PC-9 (cell line): ENCODE data around the gene CCDC15. TPM values are rescaled to one million over a fixed set of nuclear protein-coding genes. Genes with fewer than 3 reads are reported as not detected.

Experiments used
- BruUV-seq: library from RNA; stranded (reverse); fragments of 400-500 nt; replicated peaks from 2 replicates; lab custom pipeline; 2021; lab: Mats Ljungman, UMichigan
- CTCF ChIA-PET: fragments of 300-600 bp; sonication (Branson Sonifier 250); formaldehyde crosslinking; loops from one replicate; lab custom pipeline; 2022; ENCODE audit warnings: antibody characterized with exemption; lab: Charles Lee
- POLR2A ChIA-PET: fragments of 300-600 bp; sonication (Branson Sonifier 250); formaldehyde crosslinking; loops from one replicate; lab custom pipeline; 2022; ENCODE audit warnings: antibody characterized with exemption; ENCODE audit not compliant: unreplicated experiment; lab: Charles Lee
- DNase-seq, 2 experiments: peaks; one replicate each; pipeline versions ENCODE4 v3.0.0 to v3.0.0-alpha.2; 2015 to 2022; ENCODE audit warnings: mixed read lengths in 1 of 2
- H2AFZ ChIP-seq: fragments of 200-600 bp; sonication (generic); 2 replicates; pipeline ENCODE4 v1.8.1; 2017; ENCODE audit warnings: antibody characterized with exemption
- H3F3A ChIP-seq: fragments of 200-600 bp; sonication (generic); 2 replicates; pipeline ENCODE4 v1.8.1; 2017; ENCODE audit warnings: antibody characterized with exemption, mild to moderate bottlenecking, low read depth; ENCODE audit not compliant: insufficient read depth
- H3K27ac ChIP-seq: fragments of 200-600 bp; sonication (generic); 2 replicates; pipeline ENCODE4 v1.6.1; 2016; ENCODE audit warnings: mixed run types
- H3K27me3 ChIP-seq: fragments of 200-600 bp; sonication (generic); 2 replicates; pipeline ENCODE4 v1.6.1; 2016; ENCODE audit warnings: low read depth, mixed run types; ENCODE audit not compliant: insufficient read depth
- H3K36me3 ChIP-seq: fragments of 200-600 bp; sonication (generic); 2 replicates; pipeline ENCODE4 v1.6.1; 2016; ENCODE audit warnings: low read depth, mixed run types
- H3K4me1 ChIP-seq: fragments of 200-600 bp; sonication (generic); replicated peaks from 2 replicates; pipeline ENCODE4 v1.6.1; 2016; ENCODE audit warnings: mixed run types; ENCODE audit not compliant: insufficient read depth
- H3K4me2 ChIP-seq: fragments of 200-600 bp; sonication (generic); 2 replicates; pipeline ENCODE4 v1.6.1; 2017; ENCODE audit warnings: mixed run types
- H3K4me3 ChIP-seq: fragments of 200-600 bp; sonication (generic); 2 replicates; pipeline ENCODE4 v1.6.1; 2016; ENCODE audit warnings: mixed run types
- H3K79me2 ChIP-seq: fragments of 200-600 bp; sonication (generic); 2 replicates; pipeline ENCODE4 v1.6.1; 2017; ENCODE audit warnings: low read depth, mixed run types
- H3K9me2 ChIP-seq: fragments of 200-600 bp; sonication (generic); 2 replicates; pipeline ENCODE4 v1.8.1; 2017; ENCODE audit warnings: mild to moderate bottlenecking; ENCODE audit not compliant: insufficient read depth
- H3K9me3 ChIP-seq: fragments of 200-600 bp; sonication (generic); 2 replicates; pipeline ENCODE4 v1.8.1; 2016; ENCODE audit warnings: low read depth; ENCODE audit not compliant: insufficient read depth
- H4K20me1 ChIP-seq: fragments of 200-600 bp; sonication (generic); 2 replicates; pipeline ENCODE4 v1.8.1; 2017; ENCODE audit not compliant: insufficient read depth
- EZH2 ChIP-seq: fragments of 200-600 bp; sonication (generic); IDR thresholded peaks from 2 replicates; pipeline ENCODE4 v1.8.0; 2017; ENCODE audit warnings: antibody characterized with exemption, low read depth
- intact Hi-C: fragments of 100-400 bp; cut with micrococcal nuclease; formaldehyde crosslinking; loops from one replicate; pipeline ENCODE4 v1.10.0; 2022; ENCODE audit not compliant: unreplicated experiment
- total RNA-seq: library from RNA; stranded (reverse); gene quantifications from 2 replicates; pipeline ENCODE4 v1.2.3, GENCODE V29; 2021
- TF ChIP-seq, protein P1 (sequence below): fragments of 200-600 bp; sonication (generic); conservative IDR thresholded peaks from 2 replicates; pipeline ENCODE4 v1.6.1; 2017; ENCODE audit warnings: mixed run types, antibody characterized with exemption, mild to moderate bottlenecking, moderate library complexity

Gene CCDC15
- total RNA-seq, 1 experiment from 2014 or later = 2.7 TPM

DNA sequence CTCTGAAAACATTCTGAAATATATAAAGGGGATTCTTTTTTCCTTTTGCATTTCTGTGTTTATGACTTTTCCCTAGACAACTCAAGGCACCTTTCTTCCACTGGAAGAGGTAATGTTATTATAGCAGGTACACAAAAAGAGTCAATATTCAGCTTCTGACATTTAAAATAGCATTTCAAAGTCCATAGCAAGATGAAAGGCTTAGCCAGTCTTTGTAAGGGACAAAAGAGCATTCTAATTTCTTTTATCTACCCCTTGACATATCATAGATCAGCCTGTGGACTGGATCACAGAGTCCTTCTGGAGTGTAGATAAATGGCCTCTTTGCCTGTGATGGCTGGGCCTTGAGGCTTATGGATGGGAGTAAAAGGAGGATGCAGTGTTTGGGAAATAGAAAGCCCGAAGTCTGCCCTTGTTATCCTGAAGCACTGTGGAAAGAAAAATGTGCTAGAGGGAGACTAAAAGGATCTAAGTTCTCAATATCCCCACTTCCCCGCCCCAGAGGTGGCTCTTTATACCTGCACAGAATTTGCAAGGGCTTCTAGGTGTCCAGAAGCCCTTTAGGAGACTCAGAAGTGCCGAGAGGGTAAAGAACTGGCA lies 16.6 kb upstream of the CCDC15 start:
- BruUV-seq = no TSS peak

DNA sequence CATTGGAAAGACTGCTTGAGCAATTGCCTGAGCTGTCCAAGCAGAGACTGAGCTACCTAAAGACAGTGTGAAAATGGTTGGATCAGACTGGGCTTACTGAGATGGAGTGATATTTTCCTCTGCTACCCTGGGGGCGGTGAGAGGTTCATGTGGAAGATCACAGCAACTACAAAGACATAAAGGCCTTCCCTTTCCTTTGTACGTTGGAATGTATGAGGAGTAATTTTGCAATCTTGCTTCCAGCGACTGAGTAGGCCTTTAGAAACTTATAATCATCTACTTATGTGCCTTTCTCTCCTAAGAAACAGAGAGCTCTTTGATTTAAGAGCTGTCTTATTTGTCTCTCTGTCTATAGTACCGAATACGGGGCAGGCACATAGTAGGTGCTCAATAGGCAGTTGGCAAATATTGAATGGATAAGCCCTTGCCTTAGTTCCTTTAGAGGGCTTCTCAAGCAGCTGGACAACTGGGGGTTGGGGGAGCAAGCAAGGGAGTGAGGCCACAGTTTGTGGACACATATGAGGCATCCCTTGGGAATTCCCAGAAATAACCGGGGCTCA lies 15.7 kb upstream of the CCDC15 start:
- H3K4me3 ChIP-seq = no peak overlapping the region
- H3K27ac ChIP-seq = no peak overlapping the region
- no peak overlapping the region for H3K4me2 ChIP-seq
- BruUV-seq = no TSS peak
- H3F3A ChIP-seq = no peaks in the 10 kb centered on the region; the same call in 1 of the 2 replicates
- TF ChIP-seq, protein P1, sequence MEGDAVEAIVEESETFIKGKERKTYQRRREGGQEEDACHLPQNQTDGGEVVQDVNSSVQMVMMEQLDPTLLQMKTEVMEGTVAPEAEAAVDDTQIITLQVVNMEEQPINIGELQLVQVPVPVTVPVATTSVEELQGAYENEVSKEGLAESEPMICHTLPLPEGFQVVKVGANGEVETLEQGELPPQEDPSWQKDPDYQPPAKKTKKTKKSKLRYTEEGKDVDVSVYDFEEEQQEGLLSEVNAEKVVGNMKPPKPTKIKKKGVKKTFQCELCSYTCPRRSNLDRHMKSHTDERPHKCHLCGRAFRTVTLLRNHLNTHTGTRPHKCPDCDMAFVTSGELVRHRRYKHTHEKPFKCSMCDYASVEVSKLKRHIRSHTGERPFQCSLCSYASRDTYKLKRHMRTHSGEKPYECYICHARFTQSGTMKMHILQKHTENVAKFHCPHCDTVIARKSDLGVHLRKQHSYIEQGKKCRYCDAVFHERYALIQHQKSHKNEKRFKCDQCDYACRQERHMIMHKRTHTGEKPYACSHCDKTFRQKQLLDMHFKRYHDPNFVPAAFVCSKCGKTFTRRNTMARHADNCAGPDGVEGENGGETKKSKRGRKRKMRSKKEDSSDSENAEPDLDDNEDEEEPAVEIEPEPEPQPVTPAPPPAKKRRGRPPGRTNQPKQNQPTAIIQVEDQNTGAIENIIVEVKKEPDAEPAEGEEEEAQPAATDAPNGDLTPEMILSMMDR = no peak
- no peak for TF ChIP-seq EZH2
- no peaks in the 10 kb centered on the region for H3K9me3 ChIP-seq
- H2AFZ ChIP-seq = no peak overlapping the region
- intact Hi-C loops = no loop called here
- DNase-seq = no peak
- CTCF ChIA-PET = no interaction called here
- no peaks in the 10 kb centered on the region for H3K79me2 ChIP-seq
- no peaks in the 10 kb centered on the region for H3K9me2 ChIP-seq
- H4K20me1 ChIP-seq = no peaks in the 10 kb centered on the region
- peaks cover 22% of the 10 kb centered on the region; the same call in 1 of the 2 replicates for H3K27me3 ChIP-seq
- 0 out of 2 replicates have a peak, but pooled peaks cover 7% of the 10 kb centered on the region for H3K4me1 ChIP-seq
- POLR2A ChIA-PET = no interaction called here
- no peaks in the 10 kb centered on the region for H3K36me3 ChIP-seq

More for the DNA sequence above, 16.6 kb upstream of the CCDC15 start:
- TF ChIP-seq, protein P1 = no peak
- TF ChIP-seq EZH2 = no peak
- no peak overlapping the region for H3K4me3 ChIP-seq
- no peaks in the 10 kb centered on the region for H3K9me2 ChIP-seq
- H3K36me3 ChIP-seq = no peaks in the 10 kb centered on the region
- ChIA-PET POLR2A (no interaction called here), CTCF (no interaction called here)
- intact Hi-C loops = no loop called here
- no peak overlapping the region for H3K4me2 ChIP-seq
- H3F3A ChIP-seq = no peaks in the 10 kb centered on the region; the same call in 1 of the 2 replicates
- H3K9me3 ChIP-seq = no peaks in the 10 kb centered on the region
- no peaks in the 10 kb centered on the region for H3K79me2 ChIP-seq
- no peak overlapping the region for H2AFZ ChIP-seq
- H3K27me3 ChIP-seq = peaks cover 22% of the 10 kb centered on the region; the same call in 1 of the 2 replicates
- no peak for DNase-seq
- H4K20me1 ChIP-seq = no peaks in the 10 kb centered on the region
- H3K4me1 ChIP-seq = 0 out of 2 replicates have a peak, but pooled peaks cover 7% of the 10 kb centered on the region
- no peak overlapping the region for H3K27ac ChIP-seq

GRCh38 chr11:124938970-124939369 lies 15.0 kb upstream of the CCDC15 start:
- no TSS peak for BruUV-seq
- intact Hi-C loops = no loop called here

More at GRCh38 chr11:124938970-124939369, 15.0 kb upstream of the CCDC15 start:
- Histone ChIP-seq H3K4me2 (no peak overlapping the region), H3K79me2 (no peaks in the 10 kb centered on the region), H4K20me1 (no peaks in the 10 kb centered on the region), H3K27me3 (peaks cover 24% of the 10 kb centered on the region; the same call in 1 of the 2 replicates), H3F3A (no peaks in the 10 kb centered on the region; the same call in 1 of the 2 replicates), H3K4me3 (no peak overlapping the region), H3K36me3 (no peaks in the 10 kb centered on the region), H3K4me1 (0 out of 2 replicates have a peak, but pooled peaks cover 7% of the 10 kb centered on the region), H3K27ac (no peak overlapping the region), H3K9me2 (no peaks in the 10 kb centered on the region), H2AFZ (no peak overlapping the region), H3K9me3 (no peaks in the 10 kb centered on the region)
- no peak for DNase-seq
- ChIA-PET CTCF (no interaction called here), POLR2A (no interaction called here)
- no peak for TF ChIP-seq EZH2
- TF ChIP-seq, protein P1 = no peak
